ENCODE data around the gene TBC1D7.

- TF ChIP-seq EZH2 (IDR thresholded peaks at IDR 0.05; ENCODE audit: low read depth) (no peak), CTCF (conservative IDR thresholded peaks at IDR 0.05) (no peak)
Measured at GRCh38 chr6:13371421-13372072, 43.2 kb upstream of the TBC1D7 start.

All from PC-9 (cell line).